GM08714 (cell line): Measurements from ENCODE around the gene SP2.

Experiments
- H3K4me3 ChIP-seq: fragments of 200-500 bp; sonication (Bioruptor generic); 2 replicates; pipeline ENCODE4 v1.5.1; 2014; ENCODE audit warnings: mild to moderate bottlenecking, low read length, inconsistent platforms
- ZNF274 ChIP-seq: IDR thresholded peaks from 2 replicates; pipeline ENCODE4 v1.6.1; 2012; ENCODE audit warnings: mild to moderate bottlenecking, low read depth, low read length

Gene SP2

DNA sequence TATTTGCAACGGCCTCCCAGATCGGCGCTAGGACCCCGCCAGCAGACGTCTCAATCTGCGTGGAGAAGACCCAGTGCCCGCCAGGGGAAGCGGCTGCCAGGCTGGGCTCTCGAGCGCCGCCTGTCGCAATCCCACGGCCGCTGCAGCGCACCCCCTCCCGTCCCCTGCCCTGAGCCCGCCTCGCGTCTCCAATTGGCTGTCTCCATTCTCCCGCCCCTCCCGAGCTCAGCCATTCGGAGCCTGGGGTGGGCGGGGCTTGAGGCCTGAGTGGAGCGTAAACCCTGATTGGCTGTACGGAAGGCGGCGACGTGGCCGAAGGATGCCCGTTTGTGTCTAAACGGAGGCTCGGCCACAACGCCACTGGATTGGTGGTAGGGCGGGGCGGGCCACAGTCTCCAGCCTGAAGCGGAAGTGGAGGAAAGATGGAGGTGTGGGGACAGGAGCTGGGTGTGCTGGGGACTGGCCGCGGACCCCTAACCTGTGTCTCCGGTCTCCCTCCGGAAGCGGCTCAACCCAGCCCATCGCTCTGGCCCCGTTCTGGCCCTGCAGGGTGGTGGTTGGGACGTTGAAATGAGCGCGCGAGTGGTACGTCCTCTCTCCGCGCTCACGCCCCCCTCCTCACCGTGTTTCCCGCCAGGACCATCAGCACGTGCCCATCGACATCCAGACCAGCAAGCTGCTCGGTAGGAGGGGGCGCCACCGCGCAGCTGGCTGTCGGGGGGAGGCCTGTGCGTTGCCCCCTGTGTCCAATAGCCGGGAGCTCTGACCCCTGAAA, 74.9 kb downstream of the SP2 start, which contains the start of gene CDK5RAP3:
TSS of gene CDK5RAP3 (plus strand) at position 389 of the 775 bp plus-strand sequence. CDS start at position 423, 34 bp downstream.
- TF ChIP-seq ZNF274 = no peak

DNA sequence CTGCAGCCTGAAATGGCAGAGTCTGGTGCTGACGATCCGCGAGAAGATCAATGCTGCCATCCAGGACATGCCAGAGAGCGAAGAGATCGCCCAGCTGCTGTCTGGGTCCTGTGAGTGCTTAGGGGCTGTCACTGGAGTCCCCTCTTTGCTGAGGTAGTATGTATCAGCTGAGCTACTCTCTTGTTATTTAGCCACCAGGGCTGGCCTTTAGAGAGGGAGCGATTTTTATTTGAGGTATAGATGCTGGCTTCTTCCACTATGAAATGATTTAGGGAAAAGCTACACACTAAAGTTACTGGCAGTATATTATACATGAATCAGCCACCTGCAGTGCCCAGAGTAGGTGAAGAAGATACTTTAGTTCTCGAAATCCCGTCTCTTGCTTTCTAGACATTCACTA, 77.5 kb downstream of the SP2 start:
- TF ChIP-seq ZNF274 = no peak
- H3K4me3 ChIP-seq = no peak overlapping the region

More for the DNA sequence above, 74.9 kb downstream of the SP2 start, which contains the start of gene CDK5RAP3:
- H3K4me3 ChIP-seq = peak within 1 kb of the TSS; percentile 78

DNA sequence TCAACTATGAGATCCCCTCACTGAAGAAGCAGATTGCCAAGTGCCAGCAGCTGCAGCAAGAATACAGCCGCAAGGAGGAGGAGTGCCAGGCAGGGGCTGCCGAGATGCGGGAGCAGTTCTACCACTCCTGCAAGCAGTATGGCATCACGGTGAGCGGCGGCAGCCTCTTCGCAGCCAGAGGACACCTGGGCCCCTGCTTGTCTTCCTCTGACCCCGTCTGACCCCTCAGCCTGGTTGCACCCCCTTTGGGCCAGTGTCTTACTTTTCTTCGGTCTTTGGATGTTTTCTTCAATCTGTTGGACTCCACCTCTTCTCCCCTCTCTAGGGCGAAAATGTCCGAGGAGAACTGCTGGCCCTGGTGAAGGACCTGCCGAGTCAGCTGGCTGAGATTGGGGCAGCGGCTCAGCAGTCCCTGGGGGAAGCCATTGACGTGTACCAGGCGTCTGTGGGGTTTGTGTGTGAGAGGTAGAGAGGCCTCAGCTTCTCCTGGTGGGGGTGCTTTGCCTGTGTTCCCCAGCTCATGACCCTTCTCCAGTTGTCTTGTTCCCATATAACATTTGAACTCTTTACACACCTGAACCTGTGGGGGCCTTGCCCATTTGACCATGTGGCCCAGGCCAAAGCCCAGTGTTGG, 79.3 kb downstream of the SP2 start:
- no peak overlapping the region for H3K4me3 ChIP-seq
- TF ChIP-seq ZNF274 = no peak

DNA sequence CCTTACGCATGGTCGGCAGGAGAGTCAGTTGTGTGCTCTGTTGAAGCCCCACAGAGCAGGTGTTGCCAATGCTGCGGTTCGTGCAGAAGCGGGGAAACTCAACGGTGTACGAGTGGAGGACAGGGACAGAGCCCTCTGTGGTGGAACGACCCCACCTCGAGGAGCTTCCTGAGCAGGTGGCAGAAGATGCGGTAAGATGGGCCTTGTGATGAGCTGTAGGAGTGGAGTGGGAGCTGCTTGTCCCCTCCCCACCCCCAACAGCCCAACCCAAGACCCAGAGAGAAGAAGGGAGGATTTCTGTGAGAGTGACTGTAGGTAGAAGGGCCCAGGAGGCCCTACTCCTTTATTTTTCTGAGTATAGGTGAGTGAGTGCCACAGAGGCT, 79.8 kb downstream of the SP2 start:
- TF ChIP-seq ZNF274 = no peak
- H3K4me3 ChIP-seq = no peak overlapping the region

DNA sequence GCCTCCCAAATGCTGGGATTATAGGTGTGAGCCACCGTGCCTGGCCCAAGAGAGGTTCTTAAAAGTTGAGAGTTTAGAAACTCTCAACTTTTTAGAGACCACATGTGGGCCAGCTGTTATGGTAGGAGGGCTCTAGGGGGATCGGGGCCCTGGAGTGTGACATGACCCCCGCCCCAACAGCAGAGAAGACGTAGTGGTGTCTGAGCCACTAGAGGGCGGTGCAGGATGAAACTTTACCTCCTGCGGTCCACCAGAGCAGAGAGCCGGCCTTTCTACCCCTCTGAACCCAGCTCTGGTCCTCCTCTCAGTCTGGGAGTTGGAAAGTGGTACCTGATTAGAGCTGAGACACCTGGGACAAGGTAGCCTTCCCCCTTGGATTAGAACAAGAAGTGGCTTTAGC, 82.3 kb downstream of the SP2 start:
- no peak for TF ChIP-seq ZNF274

More for the DNA sequence above, 82.3 kb downstream of the SP2 start:
- no peak overlapping the region for H3K4me3 ChIP-seq
